Osteocyte (in vitro differentiated cells): ENCODE data around the gene AK1. TPM values are rescaled to one million over a fixed set of nuclear protein-coding genes. Genes with fewer than 3 reads are reported as not detected.

Experiments used
- DNase-seq: peaks from one replicate; pipeline ENCODE4 v3.0.0; 2021; ENCODE audit warnings: mixed read lengths; ENCODE audit not compliant: unreplicated experiment; ENCODE audit errors: extremely low spot score
- H3K27ac Mint-ChIP-seq: one replicate; pipeline ENCODE4 v1.8.0; 2021; ENCODE audit warnings: mild to moderate bottlenecking, mixed read lengths; ENCODE audit not compliant: unreplicated experiment
- H3K27me3 Mint-ChIP-seq: one replicate; pipeline ENCODE4 v1.8.0; 2021; ENCODE audit warnings: mixed read lengths; ENCODE audit not compliant: unreplicated experiment
- H3K36me3 Mint-ChIP-seq: one replicate; pipeline ENCODE4 v1.8.0; 2021; ENCODE audit warnings: mixed read lengths; ENCODE audit not compliant: unreplicated experiment
- H3K4me1 Mint-ChIP-seq: one replicate; pipeline ENCODE4 v1.8.0; 2021; ENCODE audit warnings: mixed read lengths; ENCODE audit not compliant: unreplicated experiment
- H3K4me3 Mint-ChIP-seq: one replicate; pipeline ENCODE4 v1.8.0; 2021; ENCODE audit warnings: mild to moderate bottlenecking, moderate library complexity, mixed read lengths; ENCODE audit not compliant: unreplicated experiment
- H3K9me3 Mint-ChIP-seq: one replicate; pipeline ENCODE4 v1.8.0; 2021; ENCODE audit warnings: mixed read lengths; ENCODE audit not compliant: unreplicated experiment
- microRNA-seq: library from miRNA; unstranded; fragments of <30 nt; microRNA quantifications from one replicate; pipeline ENCODE4 v1.1.0, GENCODE V29; 2020; ENCODE audit not compliant: unreplicated experiment
- total RNA-seq: library from RNA; stranded (reverse); gene quantifications from 2 replicates; pipeline ENCODE4 v1.2.1, GENCODE V29; 2021
- TF ChIP-seq, protein P1 (sequence below): fragments of 200-600 bp; sonication (generic); IDR thresholded peaks from 2 replicates; pipeline ENCODE4 v1.5.0; 2021; ENCODE audit warnings: antibody characterized with exemption, mild to moderate bottlenecking, moderate library complexity

The AK1 gene
- total RNA-seq, 1 donor from 2014 or later: 57.6 TPM

- Mint-ChIP-seq H3K36me3 (peaks cover 13% of the 10 kb centered on the region), H3K27me3 (no peaks in the 10 kb centered on the region), H3K4me1 (no peaks in the 10 kb centered on the region), H3K9me3 (no peaks in the 10 kb centered on the region), H3K27ac (no peak overlapping the region), H3K4me3 (no peak overlapping the region)
- no peak for DNase-seq
- TF ChIP-seq, protein P1, sequence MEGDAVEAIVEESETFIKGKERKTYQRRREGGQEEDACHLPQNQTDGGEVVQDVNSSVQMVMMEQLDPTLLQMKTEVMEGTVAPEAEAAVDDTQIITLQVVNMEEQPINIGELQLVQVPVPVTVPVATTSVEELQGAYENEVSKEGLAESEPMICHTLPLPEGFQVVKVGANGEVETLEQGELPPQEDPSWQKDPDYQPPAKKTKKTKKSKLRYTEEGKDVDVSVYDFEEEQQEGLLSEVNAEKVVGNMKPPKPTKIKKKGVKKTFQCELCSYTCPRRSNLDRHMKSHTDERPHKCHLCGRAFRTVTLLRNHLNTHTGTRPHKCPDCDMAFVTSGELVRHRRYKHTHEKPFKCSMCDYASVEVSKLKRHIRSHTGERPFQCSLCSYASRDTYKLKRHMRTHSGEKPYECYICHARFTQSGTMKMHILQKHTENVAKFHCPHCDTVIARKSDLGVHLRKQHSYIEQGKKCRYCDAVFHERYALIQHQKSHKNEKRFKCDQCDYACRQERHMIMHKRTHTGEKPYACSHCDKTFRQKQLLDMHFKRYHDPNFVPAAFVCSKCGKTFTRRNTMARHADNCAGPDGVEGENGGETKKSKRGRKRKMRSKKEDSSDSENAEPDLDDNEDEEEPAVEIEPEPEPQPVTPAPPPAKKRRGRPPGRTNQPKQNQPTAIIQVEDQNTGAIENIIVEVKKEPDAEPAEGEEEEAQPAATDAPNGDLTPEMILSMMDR: no peak
Observed at GRCh38 chr9:127816728-127817127, 60.7 kb downstream of the AK1 start.

Small RNAs within 50 kb of the gene (microRNA-seq; reads per million reads assigned to microRNA genes)
- gene MIR4672: not detected

Other genes starting within 250 kb of the AK1 start
- gene CFAP157, start 170.7 kb downstream of the AK1 start, total RNA-seq: 0.24 TPM in 1 of 2 replicates, not detected in the other
- gene PTRH1, start 162.0 kb downstream of the AK1 start, total RNA-seq: 10.6 and 10.7 TPM in 2 replicates
- not detected in 2 replicates for gene TTC16, start 161.6 kb downstream of the AK1 start, total RNA-seq
- 9.3 and 11.5 TPM in 2 replicates for gene TOR2A, start 142.4 kb downstream of the AK1 start, total RNA-seq
- 19.3 and 20.4 TPM in 2 replicates for gene SH2D3C, start 99.0 kb downstream of the AK1 start, total RNA-seq
- gene CDK9, start 91.6 kb downstream of the AK1 start, total RNA-seq: 78.0 and 78.5 TPM in 2 replicates
- 58.7 and 65.1 TPM in 2 replicates for gene FPGS, start 74.8 kb downstream of the AK1 start, total RNA-seq
- gene ENG, start 23.0 kb downstream of the AK1 start, total RNA-seq: 140 and 143 TPM in 2 replicates
- gene ST6GALNAC6, start 21.9 kb upstream of the AK1 start, total RNA-seq: 73.4 and 77.0 TPM in 2 replicates
- gene ST6GALNAC4, start 39.4 kb upstream of the AK1 start, total RNA-seq: 21.4 and 25.1 TPM in 2 replicates
- 2.6 and 2.9 TPM in 2 replicates for gene PIP5KL1, start 53.1 kb upstream of the AK1 start, total RNA-seq
- 29.2 and 31.6 TPM in 2 replicates for gene DPM2, start 60.2 kb upstream of the AK1 start, total RNA-seq
- gene EEIG1, start 103.3 kb upstream of the AK1 start, total RNA-seq: 39.4 and 41.4 TPM in 2 replicates
- 8.4 and 8.8 TPM in 2 replicates for gene NAIF1, start 189.6 kb upstream of the AK1 start, total RNA-seq
- gene SLC25A25, start 190.6 kb upstream of the AK1 start, total RNA-seq: 15.6 and 18.0 TPM in 2 replicates